ENCODE data around the gene CDC14B. TPM values are rescaled to one million over a fixed set of nuclear protein-coding genes. Genes with fewer than 3 reads are reported as not detected.

The CDC14B gene
- total RNA-seq, 5 donors from 2014 or later (not counting 1 experiment from before 2014, with no cell fraction given), result 4.8 to 11.9 (median 7.2) TPM

DNA sequence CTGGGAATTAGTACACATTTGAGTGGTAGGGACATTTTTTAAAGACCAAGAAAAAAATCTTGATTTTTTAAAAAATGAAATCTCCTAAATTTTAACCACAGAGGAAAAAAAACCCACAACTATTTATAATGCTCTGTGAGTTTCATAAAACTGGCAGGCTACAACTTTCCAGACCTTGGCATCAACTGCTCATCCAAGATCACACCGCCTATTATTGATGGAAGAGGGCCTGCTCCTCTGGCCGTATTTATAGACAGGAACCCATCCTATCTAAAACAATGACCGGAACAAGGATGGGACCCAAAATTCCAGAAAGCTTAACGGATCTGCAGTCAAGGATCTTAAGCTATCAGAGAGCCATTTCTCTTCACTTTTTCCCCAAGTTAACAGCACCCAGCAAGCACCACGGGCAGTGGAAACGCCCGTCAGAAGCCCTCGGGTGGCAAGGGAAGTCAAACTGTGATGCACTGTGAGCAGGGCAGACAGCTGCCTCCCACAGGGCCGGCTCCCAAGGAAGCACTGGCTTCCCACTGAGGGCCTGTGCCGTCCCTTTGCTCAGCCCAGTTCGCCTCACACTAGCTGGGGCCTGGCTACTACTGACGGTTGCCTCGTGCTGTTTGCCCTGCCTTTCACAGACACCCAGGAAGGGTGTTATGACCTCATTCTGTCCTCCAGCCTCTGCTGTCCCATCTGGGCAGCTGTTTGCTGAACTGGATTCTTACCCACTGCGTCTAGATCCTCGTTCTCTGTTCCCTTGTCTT is 62.8 kb downstream of the CDC14B start:
- ChIA-PET CTCF (no interaction called here), POLR2A (no interaction called here)
- Histone ChIP-seq H3K4me1 (ENCODE audit: control insufficient read depth in 1 of 2, extremely low read depth in 1 of 2, insufficient read depth in 2 of 2, low read length in 2 of 2) (no peaks in the 10 kb centered on the region), H3K27ac (ENCODE audit: low read length) (no peak overlapping the region), H3K27me3 (replicated peaks in 1 of 2; ENCODE audit: control insufficient read depth in 2 of 2, extremely low read depth in 1 of 2, insufficient read depth in 2 of 2, low read length in 1 of 2) (no peaks in the 10 kb centered on the region), H3K36me3 (ENCODE audit: control insufficient read depth in 2 of 2, extremely low read depth in 1 of 2, insufficient read depth in 1 of 2, low read length in 1 of 2) (no peaks in the 10 kb centered on the region), H3K4me3 (ENCODE audit: control insufficient read depth in 1 of 2, extremely low read depth in 1 of 2, low read length in 1 of 2) (no peak overlapping the region), H3K9me3 (no peaks in the 10 kb centered on the region)
- WGBS (ENCODE audit: insufficient coverage), result 95% methylated on average over 13 of the region's 15 CpGs
- ATAC-seq (replicated peaks in 1 of 4) (no peak), DNase-seq (no peak)
- peaks cover 0 to 24% (median 4%) of the 10 kb centered on the region in 3 donors for H3K4me1 Mint-ChIP-seq
- no peak overlapping the region for H3K27ac Mint-ChIP-seq
- no peaks in the 10 kb centered on the region for H3K27me3 Mint-ChIP-seq
- H3K9me3 Mint-ChIP-seq, result no peaks in the 10 kb centered on the region
- H3K36me3 Mint-ChIP-seq, result peaks cover 32% of the 10 kb centered on the region
- no peak overlapping the region for H3K4me3 Mint-ChIP-seq

DNA sequence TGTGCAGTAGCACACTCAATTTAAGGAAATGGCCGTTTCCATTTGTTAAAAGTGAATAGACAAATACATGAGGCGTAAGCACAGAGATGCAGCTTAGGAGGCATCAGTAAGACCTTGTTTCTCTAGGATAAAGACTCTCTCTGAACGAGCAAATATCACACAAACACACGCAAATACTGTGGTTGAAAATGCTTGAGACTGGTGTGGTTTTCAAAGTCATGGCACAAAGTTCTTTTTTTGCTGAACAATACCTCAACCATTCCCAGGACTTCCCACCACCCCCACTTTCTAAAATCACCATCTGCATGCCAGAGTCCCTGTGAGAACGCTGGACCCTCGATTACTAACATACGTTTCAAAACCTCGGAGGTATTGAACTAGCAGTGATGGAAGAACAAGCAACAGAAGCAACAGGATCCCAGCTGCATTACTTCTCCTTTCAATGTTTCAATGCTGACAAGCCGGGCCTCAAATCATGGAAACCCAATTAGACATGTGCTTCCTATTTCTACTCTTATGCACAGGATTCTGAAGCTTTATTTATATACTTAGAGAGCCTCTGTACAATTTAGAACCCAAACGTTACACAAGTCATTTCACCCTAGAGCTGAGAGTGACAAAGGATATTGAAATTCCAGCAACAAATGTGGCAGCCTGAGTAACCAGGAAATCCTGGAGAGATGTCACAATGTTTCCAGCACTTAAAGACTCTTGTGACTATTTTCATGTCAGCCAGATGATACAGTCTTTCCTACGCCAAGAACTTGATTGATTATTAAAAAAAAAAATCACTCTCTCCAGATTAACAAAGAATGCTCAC is 63.9 kb downstream of the CDC14B start:
- no peaks in the 10 kb centered on the region for H3K9me3 ChIP-seq
- H3K27me3 ChIP-seq (replicated peaks in 1 of 2; ENCODE audit: control insufficient read depth in 2 of 2, extremely low read depth in 1 of 2, insufficient read depth in 2 of 2, low read length in 1 of 2), result no peaks in the 10 kb centered on the region
- Mint-ChIP-seq H3K27ac (no peak overlapping the region), H3K4me1 (peaks cover 0 to 24% (median 4%) of the 10 kb centered on the region in 3 donors), H3K36me3 (peaks cover 28% of the 10 kb centered on the region), H3K27me3 (no peaks in the 10 kb centered on the region), H3K9me3 (no peaks in the 10 kb centered on the region), H3K4me3 (no peak overlapping the region)
- no peaks in the 10 kb centered on the region for H3K36me3 ChIP-seq (ENCODE audit: control insufficient read depth in 2 of 2, extremely low read depth in 1 of 2, insufficient read depth in 1 of 2, low read length in 1 of 2)
- ChIA-PET CTCF (no interaction called here), POLR2A (no interaction called here)
- H3K4me3 ChIP-seq (ENCODE audit: control insufficient read depth in 1 of 2, extremely low read depth in 1 of 2, low read length in 1 of 2), result no peak overlapping the region
- no peaks in the 10 kb centered on the region for H3K4me1 ChIP-seq (ENCODE audit: control insufficient read depth in 1 of 2, extremely low read depth in 1 of 2, insufficient read depth in 2 of 2, low read length in 2 of 2)
- H3K27ac ChIP-seq (ENCODE audit: low read length), result no peak overlapping the region
- DNase-seq (no peak), ATAC-seq (replicated peaks in 1 of 4) (no peak)
- 59% methylated on average over 4 of the region's 11 CpGs for WGBS (ENCODE audit: insufficient coverage)

DNA sequence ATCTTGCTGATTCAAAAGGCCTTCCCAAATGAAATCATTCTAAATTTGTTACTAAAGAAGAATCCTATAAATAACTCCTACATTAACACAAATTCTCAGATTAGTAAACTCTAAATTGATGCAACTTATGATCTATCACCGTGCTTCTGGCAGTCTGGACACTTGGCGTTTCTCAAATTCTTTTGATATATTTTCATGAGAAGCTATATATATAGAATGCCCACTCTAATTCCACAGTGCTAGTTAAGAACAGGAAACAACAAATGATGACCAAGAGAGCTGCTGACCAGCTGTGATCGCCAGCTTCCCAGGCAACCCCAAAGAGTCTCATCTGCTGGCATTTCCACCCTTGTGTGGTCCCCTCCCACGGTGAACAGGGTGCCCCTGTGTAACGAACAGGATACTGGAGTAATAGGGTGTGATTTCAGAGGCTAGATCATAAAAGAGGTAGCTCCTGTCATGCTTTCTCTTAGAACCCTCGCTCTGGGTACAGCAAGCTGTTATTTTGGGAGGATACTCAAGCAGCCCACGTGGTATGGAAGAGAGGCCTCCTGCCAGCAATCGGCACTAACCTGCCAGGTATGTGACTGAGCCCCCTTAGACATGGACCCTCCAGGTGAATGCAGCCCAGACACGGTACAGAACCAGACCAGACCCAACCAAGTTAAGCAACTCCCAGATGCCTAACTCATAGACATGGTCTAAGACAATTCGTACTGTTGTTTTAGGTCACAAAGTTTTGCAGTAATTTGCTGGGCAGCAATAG is 64.7 kb downstream of the CDC14B start:
- H3K27me3 ChIP-seq (replicated peaks in 1 of 2; ENCODE audit: control insufficient read depth in 2 of 2, extremely low read depth in 1 of 2, insufficient read depth in 2 of 2, low read length in 1 of 2), result no peaks in the 10 kb centered on the region
- no peaks in the 10 kb centered on the region for H3K36me3 ChIP-seq (ENCODE audit: control insufficient read depth in 2 of 2, extremely low read depth in 1 of 2, insufficient read depth in 1 of 2, low read length in 1 of 2)
- H3K9me3 Mint-ChIP-seq, result no peaks in the 10 kb centered on the region
- H3K36me3 Mint-ChIP-seq, result peaks cover 21% of the 10 kb centered on the region
- ChIA-PET POLR2A (interaction anchor here in 1 of 2 donors (0.6 kb wide), 1 partner anchor 26 kb away, joined by 8 read pairs; no protein-coding TSS in a partner anchor), CTCF (no interaction called here)
- H3K9me3 ChIP-seq, result no peaks in the 10 kb centered on the region
- H3K4me1 Mint-ChIP-seq, result peaks cover 0 to 24% (median 4%) of the 10 kb centered on the region in 3 donors
- WGBS (ENCODE audit: insufficient coverage), result 94% methylated on average over 4 of the region's 10 CpGs
- no peak for ATAC-seq (replicated peaks in 1 of 4)
- no peak for DNase-seq
- no peaks in the 10 kb centered on the region for H3K27me3 Mint-ChIP-seq
- no peak overlapping the region for H3K4me3 Mint-ChIP-seq
- H3K27ac ChIP-seq (ENCODE audit: low read length), result no peak overlapping the region
- no peaks in the 10 kb centered on the region for H3K4me1 ChIP-seq (ENCODE audit: control insufficient read depth in 1 of 2, extremely low read depth in 1 of 2, insufficient read depth in 2 of 2, low read length in 2 of 2)
- no peak overlapping the region for H3K27ac Mint-ChIP-seq
- H3K4me3 ChIP-seq (ENCODE audit: control insufficient read depth in 1 of 2, extremely low read depth in 1 of 2, low read length in 1 of 2), result no peak overlapping the region

DNA sequence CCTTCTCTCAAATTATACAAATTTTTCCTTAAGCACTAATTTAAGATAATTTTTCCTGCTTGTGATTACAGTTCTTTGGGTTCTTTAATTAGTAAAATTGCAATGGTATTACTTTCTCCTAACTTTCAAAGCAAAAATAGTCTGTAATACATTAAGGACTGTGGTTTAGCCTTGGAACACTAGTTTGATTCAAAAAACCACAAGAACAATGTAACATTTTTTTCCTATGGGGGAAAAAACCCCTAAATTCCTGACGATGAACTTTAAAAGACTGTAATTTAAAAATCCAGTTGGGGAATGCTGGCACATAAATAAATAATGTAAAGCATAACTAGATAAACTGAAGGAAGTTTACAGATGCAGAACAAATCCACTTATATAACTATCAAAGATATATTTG is 65.3 kb downstream of the CDC14B start:
- POLR2A ChIA-PET, result no interaction called here
- DNase-seq (no peak), ATAC-seq (replicated peaks in 1 of 4) (no peak)
- WGBS (ENCODE audit: insufficient coverage), result no CpG with 5 or more reads among the region's 1 CpG
- H3K9me3 Mint-ChIP-seq, result no peaks in the 10 kb centered on the region
- H3K27me3 ChIP-seq (replicated peaks in 1 of 2; ENCODE audit: control insufficient read depth in 2 of 2, extremely low read depth in 1 of 2, insufficient read depth in 2 of 2, low read length in 1 of 2), result no peaks in the 10 kb centered on the region
- no peak overlapping the region for H3K27ac Mint-ChIP-seq
- H3K27me3 Mint-ChIP-seq, result no peaks in the 10 kb centered on the region
- CTCF ChIA-PET, result no interaction called here
- no peak overlapping the region for H3K27ac ChIP-seq (ENCODE audit: low read length)
- no peaks in the 10 kb centered on the region for H3K4me1 ChIP-seq (ENCODE audit: control insufficient read depth in 1 of 2, extremely low read depth in 1 of 2, insufficient read depth in 2 of 2, low read length in 2 of 2)
- no peaks in the 10 kb centered on the region for H3K9me3 ChIP-seq
- H3K4me1 Mint-ChIP-seq, result peaks cover 0 to 24% (median 4%) of the 10 kb centered on the region in 3 donors
- no peak overlapping the region for H3K4me3 Mint-ChIP-seq
- peaks cover 17% of the 10 kb centered on the region for H3K36me3 Mint-ChIP-seq
- H3K4me3 ChIP-seq (ENCODE audit: control insufficient read depth in 1 of 2, extremely low read depth in 1 of 2, low read length in 1 of 2), result no peak overlapping the region
- no peaks in the 10 kb centered on the region for H3K36me3 ChIP-seq (ENCODE audit: control insufficient read depth in 2 of 2, extremely low read depth in 1 of 2, insufficient read depth in 1 of 2, low read length in 1 of 2)

DNA sequence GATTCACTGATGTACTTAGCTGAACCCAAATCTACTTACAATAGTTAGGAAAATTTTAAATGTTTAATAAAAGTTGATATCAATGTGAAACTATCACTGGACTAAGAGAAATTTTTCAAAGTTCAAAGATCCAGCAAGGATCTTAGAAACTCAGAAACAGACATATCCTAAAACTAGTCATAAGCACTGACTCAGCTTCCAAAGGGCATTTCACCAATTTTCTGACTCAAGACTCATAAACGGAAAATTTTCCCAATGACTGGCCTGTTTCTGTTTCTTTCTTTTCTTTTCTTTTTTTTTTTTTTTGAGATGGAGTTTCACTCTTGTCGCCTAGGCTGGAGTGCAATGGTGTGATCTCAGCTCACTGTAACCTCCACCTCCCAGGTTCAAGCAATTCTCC is 66.6 kb downstream of the CDC14B start:
- Histone ChIP-seq H3K27ac (ENCODE audit: low read length) (no peak overlapping the region), H3K36me3 (ENCODE audit: control insufficient read depth in 2 of 2, extremely low read depth in 1 of 2, insufficient read depth in 1 of 2, low read length in 1 of 2) (no peaks in the 10 kb centered on the region), H3K27me3 (replicated peaks in 1 of 2; ENCODE audit: control insufficient read depth in 2 of 2, extremely low read depth in 1 of 2, insufficient read depth in 2 of 2, low read length in 1 of 2) (no peaks in the 10 kb centered on the region), H3K9me3 (no peaks in the 10 kb centered on the region), H3K4me1 (ENCODE audit: control insufficient read depth in 1 of 2, extremely low read depth in 1 of 2, insufficient read depth in 2 of 2, low read length in 2 of 2) (no peaks in the 10 kb centered on the region), H3K4me3 (ENCODE audit: control insufficient read depth in 1 of 2, extremely low read depth in 1 of 2, low read length in 1 of 2) (no peak overlapping the region)
- no peak for ATAC-seq (replicated peaks in 1 of 4)
- no peaks in the 10 kb centered on the region for H3K9me3 Mint-ChIP-seq
- H3K36me3 Mint-ChIP-seq, result peaks cover 12% of the 10 kb centered on the region
- no CpG with 5 or more reads among the region's 2 CpGs for WGBS (ENCODE audit: insufficient coverage)
- no peak for DNase-seq
- peaks cover 0 to 24% (median 4%) of the 10 kb centered on the region in 3 donors for H3K4me1 Mint-ChIP-seq
- ChIA-PET POLR2A (no interaction called here), CTCF (interaction anchor here in 1 of 2 donors (0.7 kb wide), 1 partner anchor 1593 kb away, joined by 3 read pairs; no protein-coding TSS in a partner anchor)
- no peak overlapping the region for H3K27ac Mint-ChIP-seq
- no peaks in the 10 kb centered on the region for H3K27me3 Mint-ChIP-seq
- no peak overlapping the region for H3K4me3 Mint-ChIP-seq

DNA sequence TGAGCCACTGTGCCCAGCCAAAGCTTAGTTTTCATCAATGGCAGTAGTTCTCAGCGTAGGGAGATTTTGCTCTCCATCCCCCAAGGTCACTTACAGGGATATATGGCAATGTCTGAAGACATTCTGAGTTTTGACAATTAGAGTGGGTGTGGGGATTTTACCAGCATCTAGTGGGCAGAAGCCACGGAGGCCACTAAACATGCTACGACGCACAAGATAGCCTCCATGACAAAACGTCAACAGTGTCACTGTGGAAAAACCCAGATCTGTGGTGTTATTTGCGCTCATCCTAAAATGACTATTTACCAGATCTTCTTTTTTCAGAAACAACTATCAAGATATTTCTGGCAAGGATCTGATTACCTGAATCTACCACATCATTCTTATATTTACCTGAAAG is 68.2 kb downstream of the CDC14B start:
- Mint-ChIP-seq H3K9me3 (no peaks in the 10 kb centered on the region), H3K4me1 (peaks cover 0 to 18% (median 4%) of the 10 kb centered on the region in 3 donors), H3K4me3 (no peak overlapping the region), H3K27me3 (no peaks in the 10 kb centered on the region), H3K27ac (no peak overlapping the region), H3K36me3 (peaks cover 9% of the 10 kb centered on the region)
- Histone ChIP-seq H3K4me3 (ENCODE audit: control insufficient read depth in 1 of 2, extremely low read depth in 1 of 2, low read length in 1 of 2) (no peak overlapping the region), H3K36me3 (ENCODE audit: control insufficient read depth in 2 of 2, extremely low read depth in 1 of 2, insufficient read depth in 1 of 2, low read length in 1 of 2) (no peaks in the 10 kb centered on the region), H3K4me1 (ENCODE audit: control insufficient read depth in 1 of 2, extremely low read depth in 1 of 2, insufficient read depth in 2 of 2, low read length in 2 of 2) (no peaks in the 10 kb centered on the region), H3K27ac (ENCODE audit: low read length) (no peak overlapping the region), H3K9me3 (no peaks in the 10 kb centered on the region), H3K27me3 (replicated peaks in 1 of 2; ENCODE audit: control insufficient read depth in 2 of 2, extremely low read depth in 1 of 2, insufficient read depth in 2 of 2, low read length in 1 of 2) (no peaks in the 10 kb centered on the region)
- 43% methylated on average over 1 of the region's 6 CpGs for WGBS (ENCODE audit: insufficient coverage)
- ChIA-PET CTCF (no interaction called here), POLR2A (no interaction called here)
- ATAC-seq (replicated peaks in 1 of 4) (no peak), DNase-seq (no peak)

Data from T-cell (primary cell).